ENCODE results near the gene ASB10.

The ASB10 gene

DNA sequence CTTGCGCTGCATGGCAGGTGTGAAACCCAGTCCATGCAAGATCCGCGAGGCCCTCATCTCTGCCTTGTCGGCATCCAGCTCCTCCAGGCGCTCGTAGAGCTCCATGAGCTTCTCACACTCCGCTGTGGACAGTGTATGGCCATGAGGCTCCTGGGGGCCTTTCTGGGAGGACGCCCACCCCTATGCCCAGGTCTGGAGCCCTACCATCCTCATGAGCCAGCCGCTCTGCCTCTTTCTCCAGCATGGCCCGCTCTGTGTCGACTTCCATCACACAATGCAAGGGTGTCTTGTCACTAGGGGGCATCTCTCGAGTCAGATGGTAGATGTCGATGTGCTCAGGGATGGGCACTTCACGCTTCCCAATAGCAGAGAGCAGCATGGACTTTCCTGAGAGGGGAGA, 36.7 kb upstream of the ASB10 start:
- no peak for DNase-seq (ENCODE audit: low spot score)
- TF ChIP-seq, protein P1, sequence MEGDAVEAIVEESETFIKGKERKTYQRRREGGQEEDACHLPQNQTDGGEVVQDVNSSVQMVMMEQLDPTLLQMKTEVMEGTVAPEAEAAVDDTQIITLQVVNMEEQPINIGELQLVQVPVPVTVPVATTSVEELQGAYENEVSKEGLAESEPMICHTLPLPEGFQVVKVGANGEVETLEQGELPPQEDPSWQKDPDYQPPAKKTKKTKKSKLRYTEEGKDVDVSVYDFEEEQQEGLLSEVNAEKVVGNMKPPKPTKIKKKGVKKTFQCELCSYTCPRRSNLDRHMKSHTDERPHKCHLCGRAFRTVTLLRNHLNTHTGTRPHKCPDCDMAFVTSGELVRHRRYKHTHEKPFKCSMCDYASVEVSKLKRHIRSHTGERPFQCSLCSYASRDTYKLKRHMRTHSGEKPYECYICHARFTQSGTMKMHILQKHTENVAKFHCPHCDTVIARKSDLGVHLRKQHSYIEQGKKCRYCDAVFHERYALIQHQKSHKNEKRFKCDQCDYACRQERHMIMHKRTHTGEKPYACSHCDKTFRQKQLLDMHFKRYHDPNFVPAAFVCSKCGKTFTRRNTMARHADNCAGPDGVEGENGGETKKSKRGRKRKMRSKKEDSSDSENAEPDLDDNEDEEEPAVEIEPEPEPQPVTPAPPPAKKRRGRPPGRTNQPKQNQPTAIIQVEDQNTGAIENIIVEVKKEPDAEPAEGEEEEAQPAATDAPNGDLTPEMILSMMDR (IDR thresholded peaks at IDR 0.05; ENCODE audit: extremely low read depth, missing control alignments): no peak

DNA sequence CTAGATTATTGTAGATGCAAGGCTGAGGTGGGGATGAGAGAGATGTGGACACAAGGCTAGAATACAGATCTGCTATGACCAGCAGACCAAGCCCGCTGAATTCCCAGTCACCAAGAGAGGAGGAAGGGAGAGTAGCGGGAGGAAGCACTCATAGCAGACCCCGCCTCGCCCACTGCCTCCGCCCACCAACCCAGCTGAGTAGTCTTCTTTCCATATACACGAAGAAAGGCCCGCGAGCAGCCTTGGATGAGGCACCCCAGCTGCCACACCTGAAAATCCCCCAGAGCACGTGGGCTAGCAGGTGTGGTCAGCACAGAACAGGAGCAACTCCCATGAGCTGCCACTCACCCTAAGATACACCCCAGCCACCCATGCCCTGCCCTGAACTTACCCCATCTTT, 31.1 kb upstream of the ASB10 start:
- TF ChIP-seq, protein P1 (IDR thresholded peaks at IDR 0.05; ENCODE audit: extremely low read depth, missing control alignments): no peak
- no peak for DNase-seq (ENCODE audit: low spot score)

DNA sequence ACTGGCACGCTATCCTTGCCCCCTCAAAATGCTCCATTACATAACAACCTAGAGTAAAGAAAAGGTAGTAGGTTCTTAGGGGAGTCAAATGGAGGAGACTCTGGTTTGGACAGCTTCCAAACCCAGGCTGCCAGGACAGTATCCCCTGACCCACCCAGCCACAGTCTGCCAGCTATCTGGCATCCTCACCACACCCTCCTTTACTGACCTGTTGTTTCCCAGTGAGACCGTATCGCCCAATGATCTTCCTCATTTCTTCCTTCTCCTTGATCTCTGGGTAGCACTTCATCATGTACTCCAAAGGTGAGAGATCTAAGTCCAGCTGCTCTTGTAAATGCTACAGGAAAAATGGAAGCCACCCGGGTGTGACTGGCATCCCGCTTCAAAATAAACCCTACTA, 28.3 kb upstream of the ASB10 start:
- DNase-seq (ENCODE audit: low spot score): no peak
- TF ChIP-seq, protein P1 (IDR thresholded peaks at IDR 0.05; ENCODE audit: extremely low read depth, missing control alignments): no peak

DNA sequence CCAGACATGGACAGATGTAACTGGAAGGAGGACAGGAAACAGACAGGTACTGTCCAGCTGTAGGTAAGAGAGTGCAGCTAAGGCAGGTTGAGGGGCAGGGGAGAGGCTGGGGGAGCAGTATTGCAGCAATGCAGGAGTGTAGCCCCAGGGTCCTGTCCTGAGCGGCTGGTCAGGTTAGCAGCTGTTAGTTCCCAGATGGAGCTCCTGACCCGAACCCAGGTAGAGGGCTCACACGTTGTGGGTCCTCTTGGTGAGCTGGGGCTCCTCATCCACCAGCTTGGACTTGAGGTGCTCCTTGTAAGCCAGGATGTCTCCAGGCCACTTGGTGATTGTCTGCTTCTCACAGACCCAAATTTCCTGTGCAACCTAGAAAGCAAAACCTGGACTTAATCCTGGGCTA, 26.8 kb upstream of the ASB10 start:
- no peak for DNase-seq (ENCODE audit: low spot score)
- TF ChIP-seq, protein P1 (IDR thresholded peaks at IDR 0.05; ENCODE audit: extremely low read depth, missing control alignments): no peak

DNA sequence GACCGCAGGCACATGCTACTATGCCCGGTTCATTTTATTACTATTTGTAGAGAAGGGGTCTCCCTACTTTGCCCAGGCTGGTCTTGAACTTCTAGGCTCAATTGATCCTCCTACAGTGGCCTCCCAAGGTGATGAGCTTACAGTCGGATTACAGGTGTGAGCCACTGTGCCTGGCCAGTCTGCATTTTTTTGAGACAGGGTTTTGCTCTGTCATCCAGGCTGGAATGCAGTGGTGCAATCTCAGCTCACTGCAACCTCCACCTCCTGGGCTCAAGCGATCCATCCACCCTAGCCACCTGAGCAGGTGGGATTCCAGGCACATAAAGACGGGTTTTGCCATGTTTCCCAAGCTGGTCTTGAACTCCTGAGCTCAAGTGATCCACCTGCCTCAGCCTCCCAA, 25.6 kb upstream of the ASB10 start:
- DNase-seq (ENCODE audit: low spot score): no peak
- TF ChIP-seq, protein P1 (IDR thresholded peaks at IDR 0.05; ENCODE audit: extremely low read depth, missing control alignments): no peak

DNA sequence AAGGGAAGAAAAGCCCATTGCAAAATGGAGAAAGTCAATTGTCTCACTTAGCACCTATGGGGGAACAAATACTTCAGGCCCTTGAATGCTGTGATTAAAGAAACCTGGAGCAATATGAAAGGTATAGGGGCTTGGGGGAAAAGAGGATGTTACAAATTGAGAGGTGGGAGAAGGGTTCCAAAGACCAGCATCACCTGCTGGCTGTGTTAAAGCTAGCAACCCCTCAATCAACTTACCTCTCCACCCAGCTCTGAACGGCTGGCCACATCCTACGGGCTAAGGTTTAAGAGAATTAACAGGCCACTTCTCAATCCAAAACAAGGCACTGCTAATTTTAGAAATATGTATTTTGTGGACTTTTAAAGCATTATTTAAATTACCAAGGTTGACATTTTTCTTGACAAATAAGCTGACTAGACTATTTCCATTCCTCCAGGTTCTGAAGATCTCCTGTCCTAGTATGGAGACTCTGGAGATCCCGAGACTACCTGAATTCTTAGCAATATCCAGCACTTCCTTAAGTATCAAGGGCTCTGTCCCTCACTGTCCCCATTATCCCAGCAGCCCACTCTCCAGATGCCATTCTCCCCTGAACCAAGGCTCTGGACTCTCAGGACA, 24.2 kb upstream of the ASB10 start:
- TF ChIP-seq, protein P1 (IDR thresholded peaks at IDR 0.05; ENCODE audit: extremely low read depth, missing control alignments): no peak
- no peak for DNase-seq (ENCODE audit: low spot score)

DNA sequence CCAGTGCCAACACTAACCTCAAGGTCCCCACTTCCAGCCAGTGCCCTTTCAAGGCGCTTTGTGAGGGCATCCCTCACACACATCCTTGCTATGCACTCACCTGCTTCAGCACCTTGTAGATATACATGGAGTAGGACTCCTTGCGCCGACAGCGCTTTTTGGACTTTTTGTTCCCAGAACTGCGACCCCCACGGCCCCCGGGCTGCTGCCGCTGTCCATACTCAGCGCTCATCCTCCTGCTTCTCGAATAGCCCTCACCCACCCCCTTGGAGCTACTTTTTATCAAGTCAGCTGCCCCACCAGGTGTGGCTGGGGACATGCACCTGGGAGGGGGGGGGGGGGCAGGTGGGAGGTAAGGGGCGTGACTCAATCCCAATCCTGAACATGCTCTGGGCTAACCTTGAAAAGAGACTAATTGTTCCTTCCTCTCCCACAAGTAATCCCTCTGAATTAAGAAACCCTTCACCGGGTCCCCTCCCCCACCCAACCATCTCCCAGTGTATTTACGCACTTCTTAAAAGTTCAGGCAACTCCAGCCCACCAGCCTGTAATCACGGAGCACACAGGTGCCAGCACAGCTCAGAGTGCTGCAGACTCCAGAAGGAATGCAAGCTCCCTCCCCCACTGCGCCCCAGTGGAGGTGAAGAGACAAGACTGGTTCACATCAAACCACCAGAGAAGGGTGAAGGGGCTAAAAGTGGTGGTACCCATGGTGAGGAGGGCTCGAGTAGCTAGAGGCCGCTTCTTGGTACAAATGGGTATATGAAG, 23.2 kb upstream of the ASB10 start, which contains the start of gene H2BK1:
Gene H2BK1 (minus strand): TSS at position 402 of the 768 bp plus-strand sequence. CDS start 170 bp downstream, at position 232.
- no peak for DNase-seq (ENCODE audit: low spot score)
- TF ChIP-seq, protein P1 (IDR thresholded peaks at IDR 0.05; ENCODE audit: extremely low read depth, missing control alignments): no peak

Data from GM20000 (cell line).